KMS-11 (cell line): ENCODE results near the gene DBH.

ENCODE experiments used
- H2AFZ ChIP-seq: fragments of 200-600 bp; sonication (generic); 2 replicates; pipeline ENCODE4 v1.6.1; 2016; ENCODE audit warnings: antibody characterized with exemption, mixed run types, low read depth
- H3K27ac ChIP-seq: fragments of 200-600 bp; sonication (generic); 2 replicates; pipeline ENCODE4 v1.6.1; 2016; ENCODE audit warnings: mild to moderate bottlenecking, mixed run types
- H3K27me3 ChIP-seq: fragments of 200-600 bp; sonication (generic); 2 replicates; pipeline ENCODE4 v1.6.1; 2017; ENCODE audit warnings: mild to moderate bottlenecking, low read depth, mixed run types, moderate library complexity; ENCODE audit not compliant: insufficient read depth
- H3K36me3 ChIP-seq: fragments of 200-600 bp; sonication (generic); 2 replicates; pipeline ENCODE4 v1.6.1; 2017; ENCODE audit warnings: mild to moderate bottlenecking, mixed run types; ENCODE audit not compliant: insufficient read depth
- H3K4me1 ChIP-seq: fragments of 200-600 bp; sonication (generic); 2 replicates; pipeline ENCODE4 v1.6.1; 2016; ENCODE audit warnings: mild to moderate bottlenecking, low read depth, mixed run types; ENCODE audit not compliant: poor library complexity, severe bottlenecking
- H3K4me2 ChIP-seq: fragments of 200-600 bp; sonication (generic); 2 replicates; pipeline ENCODE4 v1.7.0; 2016; ENCODE audit warnings: mild to moderate bottlenecking, mixed run types
- H3K4me3 ChIP-seq: fragments of 200-600 bp; sonication (generic); IDR thresholded peaks from 2 replicates; pipeline ENCODE4 v1.6.1; 2017; ENCODE audit warnings: low read depth, low read length, mixed read lengths; ENCODE audit not compliant: insufficient read depth
- H3K79me2 ChIP-seq: fragments of 200-600 bp; sonication (generic); 2 replicates; pipeline ENCODE4 v1.6.1; 2016; ENCODE audit warnings: low read depth, mixed run types; ENCODE audit not compliant: insufficient read depth
- H3K9ac ChIP-seq: fragments of 200-600 bp; sonication (generic); 2 replicates; pipeline ENCODE4 v1.6.1; 2016; ENCODE audit warnings: mild to moderate bottlenecking, mixed run types
- H4K20me1 ChIP-seq: fragments of 200-600 bp; sonication (generic); 2 replicates; pipeline ENCODE4 v1.6.1; 2016; ENCODE audit warnings: mild to moderate bottlenecking, mixed run types; ENCODE audit not compliant: insufficient read depth
- CTCF ChIP-seq: fragments of 200-600 bp; sonication (generic); conservative IDR thresholded peaks from 2 replicates; pipeline ENCODE4 v1.6.1; 2017; ENCODE audit warnings: low read depth, mild to moderate bottlenecking, antibody characterized with exemption, low read length, moderate library complexity, mixed read lengths

Gene DBH

GRCh38 chr9:133614056-133614455 lies 22.1 kb upstream of the DBH start:
- Histone ChIP-seq H3K4me2 (no peak overlapping the region), H3K27me3 (peaks cover 75% of the 10 kb centered on the region), H3K36me3 (no peaks in the 10 kb centered on the region), H3K79me2 (no peaks in the 10 kb centered on the region), H4K20me1 (no peaks in the 10 kb centered on the region), H3K27ac (no peak overlapping the region), H3K4me1 (no peaks in the 10 kb centered on the region), H3K4me3 (no peak overlapping the region), H2AFZ (no peak overlapping the region), H3K9ac (no peak overlapping the region)
- TF ChIP-seq CTCF, result no peak

GRCh38 chr9:133614678-133615077 lies 21.5 kb upstream of the DBH start:
- no peak for TF ChIP-seq CTCF
- no peaks in the 10 kb centered on the region for H3K4me1 ChIP-seq
- H3K79me2 ChIP-seq, result no peaks in the 10 kb centered on the region
- no peak overlapping the region for H3K27ac ChIP-seq
- no peak overlapping the region for H2AFZ ChIP-seq
- H3K4me3 ChIP-seq, result no peak overlapping the region
- no peak overlapping the region for H3K9ac ChIP-seq
- H3K36me3 ChIP-seq, result no peaks in the 10 kb centered on the region
- H3K27me3 ChIP-seq, result peaks cover 80% of the 10 kb centered on the region
- H3K4me2 ChIP-seq, result no peak overlapping the region
- H4K20me1 ChIP-seq, result no peaks in the 10 kb centered on the region

- peaks cover 81% of the 10 kb centered on the region for H3K27me3 ChIP-seq
- no peak overlapping the region for H3K4me3 ChIP-seq
- no peaks in the 10 kb centered on the region for H3K79me2 ChIP-seq
- H4K20me1 ChIP-seq, result no peaks in the 10 kb centered on the region
- H3K4me2 ChIP-seq, result no peak overlapping the region
- H3K9ac ChIP-seq, result no peak overlapping the region
- no peak overlapping the region for H3K27ac ChIP-seq
- TF ChIP-seq CTCF, result no peak
- no peaks in the 10 kb centered on the region for H3K36me3 ChIP-seq
- H2AFZ ChIP-seq, result no peak overlapping the region
- H3K4me1 ChIP-seq, result no peaks in the 10 kb centered on the region
Measured at GRCh38 chr9:133615186-133615585, 21.0 kb upstream of the DBH start.

GRCh38 chr9:133615606-133616188 lies 20.5 kb upstream of the DBH start:
- H3K27me3 ChIP-seq, result peaks cover 81% of the 10 kb centered on the region
- H3K4me3 ChIP-seq, result no peak overlapping the region
- no peak overlapping the region for H3K27ac ChIP-seq
- no peaks in the 10 kb centered on the region for H3K79me2 ChIP-seq
- H3K4me2 ChIP-seq, result no peak overlapping the region
- TF ChIP-seq CTCF, result no peak
- H3K4me1 ChIP-seq, result no peaks in the 10 kb centered on the region
- no peak overlapping the region for H2AFZ ChIP-seq
- H4K20me1 ChIP-seq, result no peaks in the 10 kb centered on the region
- no peak overlapping the region for H3K9ac ChIP-seq
- no peaks in the 10 kb centered on the region for H3K36me3 ChIP-seq
